ES-I3 (cell line): ENCODE results near the gene PDXDC1.
"Not testable (repeated sequence)": the region's sequence is repeated elsewhere in the genome, so short reads cannot be mapped to it uniquely, and the experiment has no call there.

Source experiments
- H3K36me3 ChIP-seq: 2 replicates; pipeline ENCODE4 v1.6.1; 2013; ENCODE audit warnings: mild to moderate bottlenecking, low read length, control low read depth, moderate library complexity; ENCODE audit not compliant: insufficient read depth
- H3K4me1 ChIP-seq: 2 replicates; pipeline ENCODE4 v1.6.1; 2013; ENCODE audit warnings: mild to moderate bottlenecking, control low read depth, low read length; ENCODE audit not compliant: insufficient read depth
- H3K9ac ChIP-seq: 2 replicates; pipeline ENCODE4 v1.6.1; 2013; ENCODE audit warnings: low read depth, mild to moderate bottlenecking, low read length, moderate library complexity
- H3K9me3 ChIP-seq: 2 replicates; pipeline ENCODE4 v1.6.1; 2013; ENCODE audit warnings: mild to moderate bottlenecking, low read length, moderate library complexity; ENCODE audit not compliant: control insufficient read depth, insufficient read depth

PDXDC1 gene

DNA sequence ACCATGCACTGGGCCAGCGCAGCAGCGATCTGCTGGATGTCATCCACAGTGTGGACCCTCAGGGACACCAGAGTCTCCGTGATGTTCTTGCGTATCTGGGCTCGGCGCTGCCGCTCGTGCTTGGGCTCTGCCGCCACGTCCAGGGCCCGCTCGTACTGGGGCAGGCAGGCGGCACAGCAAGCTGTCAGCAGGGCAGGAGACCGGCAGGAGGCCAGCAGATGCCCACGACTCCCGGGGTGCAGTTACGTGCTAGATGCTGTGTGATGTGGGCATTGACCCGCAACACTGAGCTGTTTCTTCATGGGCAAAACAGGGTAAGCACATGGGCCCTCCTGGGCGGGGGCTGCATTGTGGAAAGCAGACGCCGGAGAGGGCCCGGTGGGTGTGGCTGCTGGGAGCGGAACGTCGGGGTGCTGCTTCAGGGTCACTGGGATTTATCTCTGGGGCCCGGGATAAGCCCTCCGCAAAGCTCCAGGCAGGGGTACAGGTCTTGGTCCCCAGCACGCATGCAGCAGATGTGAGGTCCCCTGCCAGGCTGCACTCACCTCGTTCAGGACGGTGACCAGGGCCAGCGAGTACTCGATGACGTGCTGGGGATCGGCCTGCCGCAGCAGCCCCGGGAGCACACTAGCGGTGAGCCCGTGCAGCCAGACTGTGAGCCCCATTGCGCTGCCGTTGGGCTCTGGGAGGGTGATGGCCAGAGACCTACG lies 158.0 kb downstream of the PDXDC1 start:
- H3K9ac ChIP-seq, H3K9me3 ChIP-seq, H3K4me1 ChIP-seq, H3K36me3 ChIP-seq: not testable (repeated sequence)

DNA sequence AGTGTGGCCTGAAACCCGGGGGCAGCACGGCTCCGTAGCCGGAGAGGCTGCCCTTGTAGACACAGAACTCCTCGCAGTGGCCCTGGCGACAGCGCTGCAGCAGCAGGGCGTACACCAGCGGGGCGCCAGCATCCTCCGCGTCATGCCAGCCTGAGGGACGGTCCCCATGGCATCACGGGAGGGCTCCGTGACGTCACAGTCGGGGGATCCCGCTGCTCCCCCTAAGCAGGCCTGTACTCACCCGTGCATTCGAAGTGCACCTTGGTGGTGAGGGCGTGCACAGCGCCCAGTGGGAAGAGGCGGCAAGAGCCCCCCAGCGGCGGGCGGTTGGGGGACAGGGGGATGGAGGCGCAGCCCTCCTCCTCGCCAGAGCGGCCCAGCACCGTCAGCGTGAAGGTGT lies 158.7 kb downstream of the PDXDC1 start:
- H3K9me3 ChIP-seq, H3K36me3 ChIP-seq, H3K9ac ChIP-seq, H3K4me1 ChIP-seq: not testable (repeated sequence)

- H3K9me3 ChIP-seq, H3K4me1 ChIP-seq: not testable (repeated sequence)
Measured at GRCh38 chr16:15134752-15135482, 160.1 kb downstream of the PDXDC1 start.

GRCh38 chr16:15135483-15136360 lies 160.9 kb downstream of the PDXDC1 start:
- H3K9ac ChIP-seq, H3K36me3 ChIP-seq, H3K9me3 ChIP-seq, H3K4me1 ChIP-seq: not testable (repeated sequence)

More at GRCh38 chr16:15134752-15135482, 160.1 kb downstream of the PDXDC1 start:
- not testable (repeated sequence) for H3K36me3 ChIP-seq, H3K9ac ChIP-seq

GRCh38 chr16:15137514-15137913 lies 162.7 kb downstream of the PDXDC1 start:
- H3K9ac ChIP-seq, H3K36me3 ChIP-seq, H3K9me3 ChIP-seq, H3K4me1 ChIP-seq: not testable (repeated sequence)

DNA sequence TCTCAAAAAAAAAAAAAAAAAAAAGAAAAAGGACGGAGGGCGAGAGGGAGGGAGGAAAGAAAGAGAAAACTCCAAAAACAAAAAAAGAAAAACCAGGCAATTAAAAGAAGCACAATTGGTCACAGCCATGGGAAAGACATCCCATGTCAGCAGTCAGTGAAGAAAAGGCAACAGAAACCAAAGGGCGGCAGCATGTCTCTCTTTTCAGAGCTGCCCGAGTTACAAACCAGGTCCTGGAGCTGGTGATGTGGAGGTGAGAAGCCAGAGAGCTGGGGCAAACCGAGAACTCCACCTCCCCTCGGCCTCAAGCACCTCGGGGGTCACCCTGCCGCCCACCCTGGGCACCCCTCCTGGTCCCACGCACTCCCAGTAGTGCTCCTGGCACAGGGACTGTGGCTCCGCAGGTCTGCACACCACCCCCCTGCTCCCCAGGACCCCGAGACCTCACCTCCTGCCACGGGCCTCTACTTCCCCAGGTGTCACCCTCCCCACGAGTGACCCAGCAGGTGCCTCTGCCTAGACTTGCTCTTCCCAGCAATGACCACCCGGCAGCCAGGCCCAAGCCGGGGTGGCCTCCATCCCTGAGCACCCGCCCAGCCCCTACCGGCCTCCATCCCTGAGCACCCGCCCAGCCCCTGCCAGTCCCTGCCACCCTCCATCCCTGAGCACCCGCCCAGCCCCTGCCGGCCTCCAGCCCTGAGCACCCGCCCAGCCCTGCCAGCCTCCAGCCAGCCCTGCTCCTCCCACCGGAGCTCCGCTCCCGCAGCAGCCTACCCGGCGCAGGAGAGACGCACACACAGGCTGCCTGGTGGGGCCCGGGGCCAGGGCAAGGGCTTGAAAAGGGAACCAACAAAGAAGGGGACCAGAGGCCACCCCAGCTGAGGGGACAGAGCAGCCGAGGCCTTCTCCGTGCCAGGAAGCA lies 165.9 kb downstream of the PDXDC1 start:
- not testable (repeated sequence) for H3K4me1 ChIP-seq, H3K9ac ChIP-seq, H3K9me3 ChIP-seq, H3K36me3 ChIP-seq

- Histone ChIP-seq H3K9ac (no peak overlapping the region), H3K9me3 (no peaks in the 10 kb centered on the region), H3K36me3 (no peaks in the 10 kb centered on the region), H3K4me1 (peaks cover 6% of the 10 kb centered on the region; the same call in 1 of the 2 replicates)
Measured at GRCh38 chr16:15141586-15141985, 166.8 kb downstream of the PDXDC1 start.

DNA sequence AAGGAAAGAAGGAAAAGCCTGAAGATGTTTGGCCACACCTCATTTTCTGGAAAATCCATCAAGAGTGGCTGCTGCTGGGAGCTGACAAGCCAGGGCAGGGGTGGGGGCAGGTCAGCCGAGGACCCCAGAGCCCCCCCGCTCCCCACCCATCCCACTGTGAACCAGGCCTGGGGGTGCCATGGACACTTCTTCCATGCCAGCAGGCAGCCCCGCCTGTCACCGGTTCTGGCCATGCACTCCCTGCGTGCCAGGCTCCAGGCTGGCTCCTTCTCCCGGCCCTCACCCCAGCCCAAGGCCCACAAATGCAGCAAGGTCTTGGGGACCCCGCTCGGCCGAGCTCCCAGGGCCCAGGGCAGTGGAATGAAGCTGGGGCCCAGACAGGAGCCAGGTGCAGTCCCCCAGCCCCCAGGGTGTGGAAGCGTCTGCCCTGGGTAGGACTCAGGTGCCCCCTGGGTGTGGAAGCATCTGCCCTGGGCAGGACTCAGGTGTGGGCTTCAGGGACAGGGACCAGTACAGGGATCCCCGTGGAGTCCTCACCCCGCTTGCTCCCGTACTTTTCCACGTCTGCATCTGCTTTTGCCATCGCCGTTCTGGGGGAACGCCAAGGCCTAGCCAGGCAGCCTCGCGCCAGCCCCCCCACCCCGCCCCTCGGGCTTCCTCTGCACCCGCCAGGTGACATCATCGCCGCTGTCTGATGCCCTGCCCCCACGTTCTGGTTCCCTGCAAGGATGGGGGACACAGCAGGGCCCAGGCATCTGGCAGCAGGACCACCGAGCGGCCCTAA lies 167.5 kb downstream of the PDXDC1 start:
- H3K36me3 ChIP-seq, H3K9me3 ChIP-seq, H3K4me1 ChIP-seq, H3K9ac ChIP-seq: not testable (repeated sequence)

- not testable (repeated sequence) for H3K9me3 ChIP-seq, H3K36me3 ChIP-seq, H3K4me1 ChIP-seq, H3K9ac ChIP-seq
Measured at GRCh38 chr16:15142891-15143600, 168.2 kb downstream of the PDXDC1 start.

GRCh38 chr16:15143601-15144091 lies 168.8 kb downstream of the PDXDC1 start:
- H3K9me3 ChIP-seq, H3K36me3 ChIP-seq: not testable (repeated sequence)

GRCh38 chr16:15144092-15144631 lies 169.3 kb downstream of the PDXDC1 start:
- H3K36me3 ChIP-seq, H3K4me1 ChIP-seq, H3K9me3 ChIP-seq: not testable (repeated sequence)
- H3K9ac ChIP-seq, result peak overlapping the region; percentile 12; the same call in 1 of the 2 replicates

More at GRCh38 chr16:15143601-15144091, 168.8 kb downstream of the PDXDC1 start:
- peak overlapping the region; percentile 3; the same call in 1 of the 2 replicates for H3K9ac ChIP-seq
- not testable (repeated sequence) for H3K4me1 ChIP-seq

DNA sequence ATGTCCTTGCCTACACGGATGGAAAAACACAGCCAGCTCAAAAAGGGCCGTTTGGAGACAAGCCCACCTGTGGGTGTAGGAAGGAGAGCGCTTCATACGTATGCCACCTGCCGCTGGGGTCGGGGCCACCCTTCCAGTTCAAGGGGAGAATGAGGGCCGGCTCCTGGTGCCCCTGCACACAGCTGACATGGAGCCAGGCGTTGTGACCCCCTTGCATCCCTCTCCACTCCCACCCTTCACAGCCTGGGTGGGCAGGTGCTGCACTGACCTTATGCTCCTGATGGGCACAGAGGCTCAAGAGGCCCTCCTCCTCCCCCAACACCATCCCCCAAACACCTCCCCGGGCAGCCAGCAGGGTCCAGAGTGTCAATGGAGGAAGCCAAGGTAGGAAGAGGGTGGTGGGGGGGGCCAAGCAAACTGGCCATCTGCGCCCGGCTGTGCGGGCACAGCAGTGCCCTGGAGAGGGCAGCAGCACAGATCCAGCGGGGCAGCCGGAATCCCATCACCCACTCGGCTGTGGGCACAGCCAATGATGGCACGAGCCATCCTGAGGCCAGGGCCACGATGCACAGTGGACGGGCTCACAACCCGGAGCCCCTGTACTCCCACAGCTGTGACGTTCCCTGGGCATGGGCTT lies 170.1 kb downstream of the PDXDC1 start:
- not testable (repeated sequence) for H3K9me3 ChIP-seq, H3K4me1 ChIP-seq, H3K36me3 ChIP-seq
- peak overlapping the region; percentile 12; the same call in 1 of the 2 replicates for H3K9ac ChIP-seq
